Liver (tissue), 9 donors: ENCODE measurements around the gene OSBPL10. TPM values are rescaled to one million over a fixed set of nuclear protein-coding genes. Genes with fewer than 3 reads are reported as not detected.

Experiments
- DNase-seq: peaks from one replicate; pipeline ENCODE4 v3.0.0-alpha.2; 2017; ENCODE audit warnings: low spot score
- H3K27ac ChIP-seq, 2 donors: one replicate each; pipeline ENCODE4 v1.7.0; 2013; ENCODE audit warnings: inconsistent platforms in 2 of 2, low read length in 2 of 2, control low read depth in 1 of 2, low read depth in 1 of 2, mild to moderate bottlenecking in 1 of 2
- H3K27me3 ChIP-seq, 4 donors: one replicate each; pipeline versions ENCODE4 v1.6.1 to v1.7.0; 2013; ENCODE audit warnings: low read length in 3 of 4, inconsistent platforms in 1 of 4, mild to moderate bottlenecking in 1 of 4, moderate library complexity in 1 of 4; ENCODE audit not compliant: control insufficient read depth in 4 of 4, insufficient read depth in 4 of 4
- H3K36me3 ChIP-seq, 4 donors: one replicate each; pipeline versions ENCODE4 v1.6.1 to v1.7.0; 2013; ENCODE audit warnings: low read length in 3 of 4, mild to moderate bottlenecking in 3 of 4, low read depth in 1 of 4, moderate library complexity in 1 of 4; ENCODE audit not compliant: control insufficient read depth in 4 of 4, insufficient read depth in 3 of 4
- H3K4me1 ChIP-seq, 4 donors: one replicate each; pipeline versions ENCODE4 v1.6.1 to v1.7.0; 2013; ENCODE audit warnings: low read length in 3 of 4, mild to moderate bottlenecking in 3 of 4, moderate library complexity in 1 of 4; ENCODE audit not compliant: control insufficient read depth in 4 of 4, insufficient read depth in 4 of 4
- H3K4me3 ChIP-seq, 3 donors: one replicate each; pipeline versions ENCODE4 v1.6.1 to v1.7.0; 2013; ENCODE audit warnings: low read length in 3 of 3, control low read depth in 1 of 3, low read depth in 1 of 3, mild to moderate bottlenecking in 1 of 3
- H3K9ac ChIP-seq, 2 donors: one replicate each; pipeline ENCODE4 v1.7.0; 2013; ENCODE audit warnings: low read length in 2 of 2, mild to moderate bottlenecking in 2 of 2, moderate library complexity in 2 of 2, control low read depth in 1 of 2, low read depth in 1 of 2
- H3K9me3 ChIP-seq, 4 donors: one replicate each; pipeline versions ENCODE4 v1.6.1 to v1.7.0; 2013; ENCODE audit warnings: low read length in 3 of 4; ENCODE audit not compliant: control insufficient read depth in 4 of 4
- EGR1 ChIP-seq, 2 donors: IDR thresholded peaks; 2 replicates each; pipeline ENCODE4 v1.6.1; 2016 to 2018; ENCODE audit warnings: antibody characterized with exemption in 2 of 2, low read depth in 2 of 2
- FOXA1 ChIP-seq: IDR thresholded peaks from 2 replicates; pipeline ENCODE4 v1.6.1; 2016; ENCODE audit warnings: antibody characterized with exemption
- FOXA2 ChIP-seq: IDR thresholded peaks from 2 replicates; pipeline ENCODE4 v1.6.1; 2016; ENCODE audit warnings: antibody characterized with exemption
- GABPA ChIP-seq, 2 donors: IDR thresholded peaks in 1 of 2; conservative IDR thresholded peaks in 1 of 2; 2 replicates each; pipeline ENCODE4 v1.6.1; 2016; ENCODE audit warnings: antibody characterized with exemption in 2 of 2, mild to moderate bottlenecking in 1 of 2, moderate library complexity in 1 of 2
- HNF4A ChIP-seq, 2 donors: conservative IDR thresholded peaks; 2 replicates each; pipeline ENCODE4 v1.6.1; 2016; ENCODE audit warnings: antibody characterized with exemption in 2 of 2, mild to moderate bottlenecking in 2 of 2
- HNF4G ChIP-seq: IDR thresholded peaks from 2 replicates; pipeline ENCODE4 v1.6.1; 2016; ENCODE audit warnings: antibody characterized with exemption
- JUND ChIP-seq, 2 donors: IDR thresholded peaks; 2 replicates each; pipeline ENCODE4 v1.6.1; 2016; ENCODE audit warnings: antibody characterized with exemption in 2 of 2
- NR2F2 ChIP-seq: IDR thresholded peaks from 2 replicates; pipeline ENCODE4 v1.6.1; 2016; ENCODE audit warnings: antibody characterized with exemption
- RAD21 ChIP-seq, 2 donors: IDR thresholded peaks; 2 replicates each; pipeline ENCODE4 v1.6.1; 2016; ENCODE audit warnings: antibody characterized with exemption in 2 of 2, mild to moderate bottlenecking in 2 of 2
- RXRA ChIP-seq, 2 donors: IDR thresholded peaks; 2 replicates each; pipeline ENCODE4 v1.6.1; 2017 to 2018; ENCODE audit warnings: antibody characterized with exemption in 2 of 2, mild to moderate bottlenecking in 1 of 2
- SP1 ChIP-seq: IDR thresholded peaks from 2 replicates; pipeline ENCODE4 v1.6.1; 2018; ENCODE audit warnings: antibody characterized with exemption, mild to moderate bottlenecking
- TAF1 ChIP-seq: conservative IDR thresholded peaks from 2 replicates; pipeline ENCODE4 v1.6.1; 2016; ENCODE audit warnings: antibody characterized with exemption, mild to moderate bottlenecking
- YY1 ChIP-seq: IDR thresholded peaks from 2 replicates; pipeline ENCODE4 v1.6.1; 2016; ENCODE audit warnings: antibody characterized with exemption, mild to moderate bottlenecking
- WGBS: extraction: QIAGEN DNeasy Blood & Tissue Kit; methylation state at CpG from one replicate; pipeline ENCODE4 v1.1.7; 2013; 5-methylcytosine and 5-hydroxymethylcytosine counted together
- polyA plus RNA-seq, 2 donors: library from polyadenylated mRNA; stranded (reverse) in 1 of 2; unstranded in 1 of 2; fragments of 200-250 nt in 1 of 2; fragments of >200 nt in 1 of 2; fragmentation: Nextera tagmentation in 1 of 2; extraction: Ambion mirVana in 1 of 2; gene quantifications; one replicate each; pipeline versions ENCODE4 v1.2.1 to v1.2.3, GENCODE V29; 2013 to 2015
- total RNA-seq, 2 donors: library from RNA; depleted of rRNA; stranded (reverse); fragments of >200 nt; gene quantifications; one replicate each; pipeline ENCODE4 v1.2.3, GENCODE V29; 2014
- TF ChIP-seq, protein P1 (sequence below): IDR thresholded peaks from 2 replicates; pipeline ENCODE4 v1.6.1; 2016; ENCODE audit warnings: antibody characterized with exemption
- TF ChIP-seq, protein P2 (sequence below): fragments of 150-350 bp; IDR thresholded peaks from 2 replicates; pipeline ENCODE4 v1.5.1; 2017; ENCODE audit warnings: improper control_type of control experiment, low read depth, low read length; ENCODE audit not compliant: missing input control
- TF ChIP-seq, protein P3 (sequence below): IDR thresholded peaks from 2 replicates; pipeline ENCODE4 v1.6.1; 2016; ENCODE audit warnings: antibody characterized with exemption
- TF ChIP-seq, protein P4 (sequence below): IDR thresholded peaks from 2 replicates; pipeline ENCODE4 v1.6.1; 2016; ENCODE audit warnings: antibody characterized with exemption, mild to moderate bottlenecking
- TF ChIP-seq, protein P5 (sequence below): IDR thresholded peaks from 2 replicates; pipeline ENCODE4 v1.6.1; 2016; ENCODE audit warnings: antibody characterized with exemption
- donor health status: healthy.
- donor health status: healthy.
- donor health status: healthy.
- donor health status: healthy.
- donor health status: healthy.

The OSBPL10 gene
- total and polyA plus RNA-seq, 4 donors: 0.75 to 4.0 (median 1.7) TPM

DNA sequence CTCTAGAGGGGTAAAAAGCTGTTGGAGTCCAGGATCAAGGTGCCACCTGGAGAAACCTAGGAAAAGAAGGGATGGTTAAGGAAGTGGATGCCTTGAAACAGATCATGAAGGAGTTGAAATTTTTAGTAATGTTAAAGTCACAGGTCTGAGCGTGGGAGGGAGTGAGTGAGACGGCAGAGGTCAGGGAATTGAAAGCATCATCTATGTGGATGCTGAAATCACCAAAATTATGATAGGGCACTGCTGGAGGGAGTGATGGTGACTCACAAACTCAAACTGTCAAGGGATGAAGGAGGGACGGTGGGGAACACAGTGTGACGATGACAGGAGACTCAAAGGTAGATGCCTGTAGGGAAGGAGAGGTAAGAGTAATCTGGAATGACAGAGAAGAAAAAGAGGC lies 205.7 kb downstream of the OSBPL10 start (continued):
- TF ChIP-seq, protein P1, sequence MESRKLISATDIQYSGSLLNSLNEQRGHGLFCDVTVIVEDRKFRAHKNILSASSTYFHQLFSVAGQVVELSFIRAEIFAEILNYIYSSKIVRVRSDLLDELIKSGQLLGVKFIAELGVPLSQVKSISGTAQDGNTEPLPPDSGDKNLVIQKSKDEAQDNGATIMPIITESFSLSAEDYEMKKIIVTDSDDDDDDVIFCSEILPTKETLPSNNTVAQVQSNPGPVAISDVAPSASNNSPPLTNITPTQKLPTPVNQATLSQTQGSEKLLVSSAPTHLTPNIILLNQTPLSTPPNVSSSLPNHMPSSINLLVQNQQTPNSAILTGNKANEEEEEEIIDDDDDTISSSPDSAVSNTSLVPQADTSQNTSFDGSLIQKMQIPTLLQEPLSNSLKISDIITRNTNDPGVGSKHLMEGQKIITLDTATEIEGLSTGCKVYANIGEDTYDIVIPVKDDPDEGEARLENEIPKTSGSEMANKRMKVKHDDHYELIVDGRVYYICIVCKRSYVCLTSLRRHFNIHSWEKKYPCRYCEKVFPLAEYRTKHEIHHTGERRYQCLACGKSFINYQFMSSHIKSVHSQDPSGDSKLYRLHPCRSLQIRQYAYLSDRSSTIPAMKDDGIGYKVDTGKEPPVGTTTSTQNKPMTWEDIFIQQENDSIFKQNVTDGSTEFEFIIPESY: no peak

DNA sequence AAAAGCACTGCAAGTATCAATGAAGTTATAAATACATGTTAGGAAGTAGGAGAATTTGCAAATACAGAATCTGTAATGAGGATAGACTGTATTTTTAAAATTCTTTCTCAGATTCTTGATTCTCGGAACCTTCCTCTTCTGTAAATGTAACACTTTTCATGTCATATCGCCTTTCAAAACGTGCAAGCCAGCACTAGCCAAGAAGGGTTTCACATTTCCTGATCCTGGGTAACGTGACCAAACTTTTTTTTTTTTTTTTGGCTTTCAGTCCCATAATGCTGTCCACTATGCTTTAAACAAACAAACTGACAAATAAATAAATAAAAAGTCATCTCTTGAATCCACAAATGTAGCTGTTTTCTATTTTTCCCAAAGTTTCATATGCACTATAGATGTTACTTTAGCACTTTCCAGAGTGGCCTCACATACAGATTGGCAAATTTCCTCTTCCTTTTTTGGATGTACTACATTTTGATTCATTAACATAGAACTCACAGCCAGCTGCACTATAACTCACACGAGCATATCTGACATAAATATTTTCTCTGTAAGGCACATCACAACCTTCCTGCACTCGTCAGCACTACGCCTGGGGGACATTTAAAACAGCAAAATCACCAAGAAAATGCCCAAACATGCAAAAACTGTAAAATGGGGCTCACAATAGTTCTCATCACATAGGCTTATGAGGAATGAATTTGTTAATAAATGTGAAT lies 208.1 kb downstream of the OSBPL10 start:
- no peaks in the 10 kb centered on the region for H3K4me1 ChIP-seq
- H3K9ac ChIP-seq: no peak overlapping the region
- no peak for TF ChIP-seq TAF1
- no peak for TF ChIP-seq HNF4G
- no peak for TF ChIP-seq FOXA1
- TF ChIP-seq SP1: no peak
- no peak for TF ChIP-seq RAD21 (IDR thresholded peaks at IDR 0.05)
- TF ChIP-seq, protein P1: no peak
- TF ChIP-seq, protein P2, sequence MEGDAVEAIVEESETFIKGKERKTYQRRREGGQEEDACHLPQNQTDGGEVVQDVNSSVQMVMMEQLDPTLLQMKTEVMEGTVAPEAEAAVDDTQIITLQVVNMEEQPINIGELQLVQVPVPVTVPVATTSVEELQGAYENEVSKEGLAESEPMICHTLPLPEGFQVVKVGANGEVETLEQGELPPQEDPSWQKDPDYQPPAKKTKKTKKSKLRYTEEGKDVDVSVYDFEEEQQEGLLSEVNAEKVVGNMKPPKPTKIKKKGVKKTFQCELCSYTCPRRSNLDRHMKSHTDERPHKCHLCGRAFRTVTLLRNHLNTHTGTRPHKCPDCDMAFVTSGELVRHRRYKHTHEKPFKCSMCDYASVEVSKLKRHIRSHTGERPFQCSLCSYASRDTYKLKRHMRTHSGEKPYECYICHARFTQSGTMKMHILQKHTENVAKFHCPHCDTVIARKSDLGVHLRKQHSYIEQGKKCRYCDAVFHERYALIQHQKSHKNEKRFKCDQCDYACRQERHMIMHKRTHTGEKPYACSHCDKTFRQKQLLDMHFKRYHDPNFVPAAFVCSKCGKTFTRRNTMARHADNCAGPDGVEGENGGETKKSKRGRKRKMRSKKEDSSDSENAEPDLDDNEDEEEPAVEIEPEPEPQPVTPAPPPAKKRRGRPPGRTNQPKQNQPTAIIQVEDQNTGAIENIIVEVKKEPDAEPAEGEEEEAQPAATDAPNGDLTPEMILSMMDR: no peak
- TF ChIP-seq GABPA (IDR thresholded peaks at IDR 0.05 in 1 of 2, conservative IDR thresholded peaks at IDR 0.05 in 1 of 2): no peak
- TF ChIP-seq JUND (IDR thresholded peaks at IDR 0.05): no peak
- no peak for TF ChIP-seq HNF4A (conservative IDR thresholded peaks at IDR 0.05)
- TF ChIP-seq, protein P3, sequence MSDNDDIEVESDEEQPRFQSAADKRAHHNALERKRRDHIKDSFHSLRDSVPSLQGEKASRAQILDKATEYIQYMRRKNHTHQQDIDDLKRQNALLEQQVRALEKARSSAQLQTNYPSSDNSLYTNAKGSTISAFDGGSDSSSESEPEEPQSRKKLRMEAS: no peak
- TF ChIP-seq NR2F2: no peak
- TF ChIP-seq, protein P4, sequence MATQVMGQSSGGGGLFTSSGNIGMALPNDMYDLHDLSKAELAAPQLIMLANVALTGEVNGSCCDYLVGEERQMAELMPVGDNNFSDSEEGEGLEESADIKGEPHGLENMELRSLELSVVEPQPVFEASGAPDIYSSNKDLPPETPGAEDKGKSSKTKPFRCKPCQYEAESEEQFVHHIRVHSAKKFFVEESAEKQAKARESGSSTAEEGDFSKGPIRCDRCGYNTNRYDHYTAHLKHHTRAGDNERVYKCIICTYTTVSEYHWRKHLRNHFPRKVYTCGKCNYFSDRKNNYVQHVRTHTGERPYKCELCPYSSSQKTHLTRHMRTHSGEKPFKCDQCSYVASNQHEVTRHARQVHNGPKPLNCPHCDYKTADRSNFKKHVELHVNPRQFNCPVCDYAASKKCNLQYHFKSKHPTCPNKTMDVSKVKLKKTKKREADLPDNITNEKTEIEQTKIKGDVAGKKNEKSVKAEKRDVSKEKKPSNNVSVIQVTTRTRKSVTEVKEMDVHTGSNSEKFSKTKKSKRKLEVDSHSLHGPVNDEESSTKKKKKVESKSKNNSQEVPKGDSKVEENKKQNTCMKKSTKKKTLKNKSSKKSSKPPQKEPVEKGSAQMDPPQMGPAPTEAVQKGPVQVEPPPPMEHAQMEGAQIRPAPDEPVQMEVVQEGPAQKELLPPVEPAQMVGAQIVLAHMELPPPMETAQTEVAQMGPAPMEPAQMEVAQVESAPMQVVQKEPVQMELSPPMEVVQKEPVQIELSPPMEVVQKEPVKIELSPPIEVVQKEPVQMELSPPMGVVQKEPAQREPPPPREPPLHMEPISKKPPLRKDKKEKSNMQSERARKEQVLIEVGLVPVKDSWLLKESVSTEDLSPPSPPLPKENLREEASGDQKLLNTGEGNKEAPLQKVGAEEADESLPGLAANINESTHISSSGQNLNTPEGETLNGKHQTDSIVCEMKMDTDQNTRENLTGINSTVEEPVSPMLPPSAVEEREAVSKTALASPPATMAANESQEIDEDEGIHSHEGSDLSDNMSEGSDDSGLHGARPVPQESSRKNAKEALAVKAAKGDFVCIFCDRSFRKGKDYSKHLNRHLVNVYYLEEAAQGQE: no peak
- no peak for TF ChIP-seq RXRA (IDR thresholded peaks at IDR 0.05)
- TF ChIP-seq FOXA2: no peak
- TF ChIP-seq EGR1 (IDR thresholded peaks at IDR 0.05; ENCODE audit: low read depth in 2 of 2): no peak
- no peak for TF ChIP-seq YY1
- TF ChIP-seq, protein P5, sequence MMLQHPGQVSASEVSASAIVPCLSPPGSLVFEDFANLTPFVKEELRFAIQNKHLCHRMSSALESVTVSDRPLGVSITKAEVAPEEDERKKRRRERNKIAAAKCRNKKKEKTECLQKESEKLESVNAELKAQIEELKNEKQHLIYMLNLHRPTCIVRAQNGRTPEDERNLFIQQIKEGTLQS: no peak
- no peaks in the 10 kb centered on the region for H3K36me3 ChIP-seq
- H3K4me3 ChIP-seq: no peak overlapping the region
- no peaks in the 10 kb centered on the region for H3K9me3 ChIP-seq
- 81% methylated on average over 7 of the region's 7 CpGs for WGBS
- no peak overlapping the region for H3K27ac ChIP-seq
- no peak for DNase-seq
- peaks cover 0 to 3% (median 0%) of the 10 kb centered on the region in 4 donors for H3K27me3 ChIP-seq
